ENCODE measurements around the gene ISM1. TPM values are rescaled to one million over a fixed set of nuclear protein-coding genes. Genes with fewer than 3 reads are reported as not detected.
A peak's percentile ranks its signal among the peaks of the same experiment; 100 is the strongest.

Gene ISM1
- polyA plus RNA-seq (not detected in 2 replicates), polyA minus RNA-seq (not detected in 2 replicates)

GRCh38 chr20:13220904-13221297, at the start of gene ISM1:
ISM1 (plus strand) TSS chr20:13221274; CDS start chr20:13221777, 503 bp downstream.
- no peaks in the 10 kb centered on the region for H4K20me1 ChIP-seq (ENCODE audit: insufficient read depth)

GRCh38 chr20:13173201-13173600, 47.9 kb upstream of the ISM1 start:
- TF ChIP-seq RAD21 (conservative IDR thresholded peaks at IDR 0.05) (no peak), EP300 (conservative IDR thresholded peaks at IDR 0.05; ENCODE audit: poor library complexity, severe bottlenecking) (no peak), EZH2 (IDR thresholded peaks at IDR 0.05; ENCODE audit: borderline replicate concordance, insufficient read depth, low read length, poor library complexity, severe bottlenecking) (no peak), SMC3 (conservative IDR thresholded peaks at IDR 0.05; ENCODE audit: poor library complexity) (no peak), POLR2AphosphoS5 (IDR thresholded peaks at IDR 0.05) (no peak), TAF1 (IDR thresholded peaks at IDR 0.05; ENCODE audit: low read depth) (no peak), MXI1 (conservative IDR thresholded peaks at IDR 0.05; ENCODE audit: poor library complexity, severe bottlenecking) (no peak), CTCF (IDR thresholded peaks at IDR 0.05; ENCODE audit: poor library complexity, severe bottlenecking) (no peak), REST (IDR thresholded peaks at IDR 0.05; ENCODE audit: borderline replicate concordance) (no peak)

More at GRCh38 chr20:13220904-13221297, at the start of gene ISM1:
- Histone ChIP-seq H3K9ac (ENCODE audit: low read length) (peak within 1 kb of the TSS; percentile 38), H3K4me3 (ENCODE audit: low read length) (peak within 1 kb of the TSS; percentile 83), H2AFZ (ENCODE audit: low read depth, low read length) (peak within 1 kb of the TSS; percentile 14), H3K9me2 (ENCODE audit: insufficient read depth, low read length) (no peaks in the 10 kb centered on the region), H3K27ac (ENCODE audit: low read length) (no peak within 1 kb of the TSS), H3K4me2 (ENCODE audit: low read length) (peak within 1 kb of the TSS; percentile 65), H3K79me2 (replicated peaks; ENCODE audit: insufficient read depth, low read length) (no peaks in the 10 kb centered on the region), H3K36me3 (ENCODE audit: insufficient read depth, low read length) (no peaks in the 10 kb centered on the region), H3K9me3 (ENCODE audit: low read length) (no peaks in the 10 kb centered on the region), H3F3A (ENCODE audit: insufficient read depth, low read length, poor library complexity, severe bottlenecking) (no peaks in the 10 kb centered on the region), H3K27me3 (ENCODE audit: insufficient read depth, low read depth, low read length) (peaks cover 70% of the 10 kb centered on the region)
- TF ChIP-seq EZH2 (IDR thresholded peaks at IDR 0.05; ENCODE audit: borderline replicate concordance, insufficient read depth, low read length, poor library complexity, severe bottlenecking): peak; percentile 23
- no peak for TF ChIP-seq POLR2AphosphoS5 (IDR thresholded peaks at IDR 0.05)

More at GRCh38 chr20:13173201-13173600, 47.9 kb upstream of the ISM1 start:
- Histone ChIP-seq H3K4me3 (ENCODE audit: low read length) (no peak overlapping the region), H3K27me3 (ENCODE audit: insufficient read depth, low read depth, low read length) (no peaks in the 10 kb centered on the region), H3K4me2 (ENCODE audit: low read length) (no peak overlapping the region), H3K79me2 (replicated peaks; ENCODE audit: insufficient read depth, low read length) (no peaks in the 10 kb centered on the region), H3F3A (ENCODE audit: insufficient read depth, low read length, poor library complexity, severe bottlenecking) (no peaks in the 10 kb centered on the region), H4K20me1 (ENCODE audit: insufficient read depth) (no peaks in the 10 kb centered on the region), H3K27ac (ENCODE audit: low read length) (no peak overlapping the region), H3K9me2 (ENCODE audit: insufficient read depth, low read length) (no peaks in the 10 kb centered on the region), H3K36me3 (ENCODE audit: insufficient read depth, low read length) (no peaks in the 10 kb centered on the region), H3K9me3 (ENCODE audit: low read length) (peaks cover 4% of the 10 kb centered on the region), H2AFZ (ENCODE audit: low read depth, low read length) (no peak overlapping the region), H3K9ac (ENCODE audit: low read length) (no peak overlapping the region)

Data from neural cell (in vitro differentiated cells).